Neural cell (in vitro differentiated cells): ENCODE measurements around the gene CACNA2D4.

ENCODE experiments used
- CTCF ChIP-seq: fragments of 450-650 bp; IDR thresholded peaks from 2 replicates; pipeline ENCODE4 v1.5.1; 2014; ENCODE audit warnings: antibody characterized with exemption, mild to moderate bottlenecking, moderate library complexity; ENCODE audit not compliant: poor library complexity, severe bottlenecking
- EP300 ChIP-seq: fragments of 450-650 bp; conservative IDR thresholded peaks from 2 replicates; pipeline ENCODE4 v1.6.1; 2014; ENCODE audit warnings: antibody characterized with exemption, mild to moderate bottlenecking, moderate library complexity; ENCODE audit not compliant: poor library complexity, severe bottlenecking
- EZH2 ChIP-seq: fragments of 200-600, 300-800 bp; shearing (Covaris generic), sonication (generic); IDR thresholded peaks from 2 replicates; pipeline ENCODE4 v1.6.1; 2014; ENCODE audit warnings: antibody characterized with exemption, low read length, borderline replicate concordance, mild to moderate bottlenecking; ENCODE audit not compliant: insufficient read depth, poor library complexity, severe bottlenecking
- POLR2AphosphoS5 ChIP-seq: IDR thresholded peaks from 2 replicates; pipeline ENCODE4 v1.6.1; 2012
- TAF1 ChIP-seq: IDR thresholded peaks from 2 replicates; pipeline ENCODE4 v1.6.1; 2012; ENCODE audit warnings: low read depth
- TF ChIP-seq, protein P1 (sequence below): IDR thresholded peaks from 2 replicates; pipeline ENCODE4 v1.6.1; 2012; ENCODE audit warnings: borderline replicate concordance

GRCh38 chr12:1966561-1967226, 48.2 kb upstream of the CACNA2D4 start:
- TF ChIP-seq POLR2AphosphoS5 (no peak), CTCF (no peak), TAF1 (no peak), EZH2 (no peak), EP300 (no peak)
- TF ChIP-seq, protein P1, sequence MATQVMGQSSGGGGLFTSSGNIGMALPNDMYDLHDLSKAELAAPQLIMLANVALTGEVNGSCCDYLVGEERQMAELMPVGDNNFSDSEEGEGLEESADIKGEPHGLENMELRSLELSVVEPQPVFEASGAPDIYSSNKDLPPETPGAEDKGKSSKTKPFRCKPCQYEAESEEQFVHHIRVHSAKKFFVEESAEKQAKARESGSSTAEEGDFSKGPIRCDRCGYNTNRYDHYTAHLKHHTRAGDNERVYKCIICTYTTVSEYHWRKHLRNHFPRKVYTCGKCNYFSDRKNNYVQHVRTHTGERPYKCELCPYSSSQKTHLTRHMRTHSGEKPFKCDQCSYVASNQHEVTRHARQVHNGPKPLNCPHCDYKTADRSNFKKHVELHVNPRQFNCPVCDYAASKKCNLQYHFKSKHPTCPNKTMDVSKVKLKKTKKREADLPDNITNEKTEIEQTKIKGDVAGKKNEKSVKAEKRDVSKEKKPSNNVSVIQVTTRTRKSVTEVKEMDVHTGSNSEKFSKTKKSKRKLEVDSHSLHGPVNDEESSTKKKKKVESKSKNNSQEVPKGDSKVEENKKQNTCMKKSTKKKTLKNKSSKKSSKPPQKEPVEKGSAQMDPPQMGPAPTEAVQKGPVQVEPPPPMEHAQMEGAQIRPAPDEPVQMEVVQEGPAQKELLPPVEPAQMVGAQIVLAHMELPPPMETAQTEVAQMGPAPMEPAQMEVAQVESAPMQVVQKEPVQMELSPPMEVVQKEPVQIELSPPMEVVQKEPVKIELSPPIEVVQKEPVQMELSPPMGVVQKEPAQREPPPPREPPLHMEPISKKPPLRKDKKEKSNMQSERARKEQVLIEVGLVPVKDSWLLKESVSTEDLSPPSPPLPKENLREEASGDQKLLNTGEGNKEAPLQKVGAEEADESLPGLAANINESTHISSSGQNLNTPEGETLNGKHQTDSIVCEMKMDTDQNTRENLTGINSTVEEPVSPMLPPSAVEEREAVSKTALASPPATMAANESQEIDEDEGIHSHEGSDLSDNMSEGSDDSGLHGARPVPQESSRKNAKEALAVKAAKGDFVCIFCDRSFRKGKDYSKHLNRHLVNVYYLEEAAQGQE = no peak
